Neural progenitor cell (in vitro differentiated cells): ENCODE data around the gene ATP6V0E1. TPM values are rescaled to one million over a fixed set of nuclear protein-coding genes. Genes with fewer than 3 reads are reported as not detected.

Experiments
- DNase-seq: peaks from one replicate; pipeline ENCODE4 v3.0.0-alpha.2; 2016; ENCODE audit warnings: low spot score
- H2AFZ ChIP-seq: fragments of 200-600 bp; sonication (generic); replicated peaks from 2 replicates; pipeline ENCODE4 v1.6.1; 2016; ENCODE audit warnings: antibody characterized with exemption
- H3F3A ChIP-seq: fragments of 200-600 bp; sonication (generic); 2 replicates; pipeline ENCODE4 v1.6.1; 2016; ENCODE audit warnings: antibody characterized with exemption, low read depth
- H3K27ac ChIP-seq: fragments of 200-600 bp; sonication (generic); 2 replicates; pipeline ENCODE4 v1.5.1; 2016; ENCODE audit warnings: mild to moderate bottlenecking
- H3K27me3 ChIP-seq: fragments of 200-600 bp; sonication (generic); 2 replicates; pipeline ENCODE4 v1.6.1; 2016; ENCODE audit warnings: mild to moderate bottlenecking, moderate library complexity
- H3K36me3 ChIP-seq: fragments of 200-600 bp; sonication (generic); 2 replicates; pipeline ENCODE4 v1.5.1; 2016
- H3K4me1 ChIP-seq: fragments of 200-600 bp; sonication (generic); 2 replicates; pipeline ENCODE4 v1.6.1; 2016; ENCODE audit warnings: mixed run types
- H3K4me2 ChIP-seq: fragments of 200-600 bp; sonication (generic); 2 replicates; pipeline ENCODE4 v1.6.1; 2016
- H3K4me3 ChIP-seq: fragments of 200-600 bp; sonication (generic); 2 replicates; pipeline ENCODE4 v1.5.1; 2016
- H3K79me2 ChIP-seq: fragments of 200-600 bp; sonication (generic); 2 replicates; pipeline ENCODE4 v1.6.1; 2016; ENCODE audit warnings: low read depth
- H3K9ac ChIP-seq: fragments of 200-600 bp; sonication (generic); 2 replicates; pipeline ENCODE4 v1.6.1; 2016
- H3K9me3 ChIP-seq: fragments of 200-600 bp; sonication (generic); 2 replicates; pipeline ENCODE4 v1.5.1; 2016; ENCODE audit warnings: low read depth
- H4K20me1 ChIP-seq: fragments of 200-600 bp; sonication (generic); 2 replicates; pipeline ENCODE4 v1.6.1; 2016; ENCODE audit warnings: low read depth
- H3K27ac Mint-ChIP-seq: 3 replicates; pipeline ENCODE4 v1.8.0; 2021; ENCODE audit warnings: mixed read lengths
- H3K27me3 Mint-ChIP-seq: 2 replicates; pipeline ENCODE4 v1.8.0; 2022; ENCODE audit warnings: low read depth, mild to moderate bottlenecking, inconsistent platforms, moderate library complexity, mixed read lengths; ENCODE audit not compliant: insufficient read depth
- H3K36me3 Mint-ChIP-seq: 3 replicates; pipeline ENCODE4 v1.8.0; 2021; ENCODE audit warnings: mixed read lengths
- H3K4me1 Mint-ChIP-seq: 3 replicates; pipeline ENCODE4 v1.8.0; 2021; ENCODE audit warnings: mixed read lengths
- H3K4me3 Mint-ChIP-seq: 3 replicates; pipeline ENCODE4 v1.8.0; 2021; ENCODE audit warnings: mild to moderate bottlenecking, moderate library complexity, mixed read lengths
- H3K9me3 Mint-ChIP-seq: 3 replicates; pipeline ENCODE4 v1.8.0; 2020; ENCODE audit warnings: mixed read lengths
- CTCF ChIP-seq: fragments of 200-600 bp; sonication (generic); IDR thresholded peaks from 2 replicates; pipeline ENCODE4 v1.5.1; 2017; ENCODE audit warnings: antibody characterized with exemption, mild to moderate bottlenecking
- EZH2 ChIP-seq: fragments of 200-600 bp; sonication (generic); IDR thresholded peaks from 2 replicates; pipeline ENCODE4 v1.6.1; 2017; ENCODE audit warnings: antibody characterized with exemption, mild to moderate bottlenecking, moderate library complexity
- EZH2phosphoT487 ChIP-seq: fragments of 200-600 bp; sonication (generic); IDR thresholded peaks from 2 replicates; pipeline ENCODE4 v1.6.1; 2017; ENCODE audit warnings: antibody characterized with exemption
- total RNA-seq: library from RNA; depleted of rRNA; stranded (reverse); fragments of >200 nt; gene quantifications from 2 replicates; pipeline ENCODE4 v1.2.3, GENCODE V29; 2015; ENCODE audit warnings: low replicate concordance

The ATP6V0E1 gene
- total RNA-seq, 1 donor from 2014 or later, result 72.4 TPM

GRCh38 chr5:172944741-172945140, 38.8 kb upstream of the ATP6V0E1 start:
- Histone ChIP-seq H3K79me2 (no peaks in the 10 kb centered on the region), H3K4me1 (no peaks in the 10 kb centered on the region), H3F3A (no peaks in the 10 kb centered on the region), H3K27me3 (no peaks in the 10 kb centered on the region), H3K9ac (no peak overlapping the region), H3K27ac (no peak overlapping the region), H3K9me3 (no peaks in the 10 kb centered on the region), H2AFZ (no peak overlapping the region), H3K36me3 (no peaks in the 10 kb centered on the region), H3K4me3 (no peak overlapping the region), H4K20me1 (no peaks in the 10 kb centered on the region), H3K4me2 (no peak overlapping the region)
- H3K9me3 Mint-ChIP-seq, result no peaks in the 10 kb centered on the region
- no peaks in the 10 kb centered on the region for H3K27me3 Mint-ChIP-seq
- TF ChIP-seq CTCF (no peak), EZH2 (no peak), EZH2phosphoT487 (no peak)
- H3K4me3 Mint-ChIP-seq, result no peak overlapping the region
- DNase-seq, result no peak
- peaks cover 11% of the 10 kb centered on the region for H3K4me1 Mint-ChIP-seq
- H3K27ac Mint-ChIP-seq, result no peak overlapping the region
- peaks cover 20% of the 10 kb centered on the region for H3K36me3 Mint-ChIP-seq

GRCh38 chr5:172945151-172945550, 38.4 kb upstream of the ATP6V0E1 start:
- H3F3A ChIP-seq, result no peaks in the 10 kb centered on the region
- no peak overlapping the region for H3K4me3 ChIP-seq
- TF ChIP-seq CTCF, result no peak
- TF ChIP-seq EZH2phosphoT487, result no peak
- no peak for TF ChIP-seq EZH2
- H3K4me3 Mint-ChIP-seq, result no peak overlapping the region
- H3K4me2 ChIP-seq, result no peak overlapping the region
- no peak overlapping the region for H3K9ac ChIP-seq
- no peak for DNase-seq
- no peaks in the 10 kb centered on the region for H3K9me3 ChIP-seq
- no peak overlapping the region for H3K27ac ChIP-seq
- H3K4me1 Mint-ChIP-seq, result peaks cover 7% of the 10 kb centered on the region
- H3K9me3 Mint-ChIP-seq, result no peaks in the 10 kb centered on the region
- no peaks in the 10 kb centered on the region for H3K36me3 ChIP-seq
- H3K79me2 ChIP-seq, result no peaks in the 10 kb centered on the region
- H3K27me3 ChIP-seq, result no peaks in the 10 kb centered on the region
- no peak overlapping the region for H3K27ac Mint-ChIP-seq
- H3K27me3 Mint-ChIP-seq, result no peaks in the 10 kb centered on the region
- H3K36me3 Mint-ChIP-seq, result peaks cover 20% of the 10 kb centered on the region
- H4K20me1 ChIP-seq, result no peaks in the 10 kb centered on the region
- H3K4me1 ChIP-seq, result no peaks in the 10 kb centered on the region
- H2AFZ ChIP-seq, result no peak overlapping the region

- H4K20me1 ChIP-seq, result no peaks in the 10 kb centered on the region
- H3K9me3 ChIP-seq, result no peaks in the 10 kb centered on the region
- H3K4me1 Mint-ChIP-seq, result peaks cover 4% of the 10 kb centered on the region
- H3K36me3 ChIP-seq, result no peaks in the 10 kb centered on the region
- H2AFZ ChIP-seq, result no peak overlapping the region
- H3K27ac ChIP-seq, result no peak overlapping the region
- H3K4me2 ChIP-seq, result no peak overlapping the region
- TF ChIP-seq EZH2phosphoT487 (no peak), EZH2 (no peak), CTCF (no peak)
- no peak overlapping the region for H3K4me3 ChIP-seq
- no peak for DNase-seq
- H3K27me3 ChIP-seq, result no peaks in the 10 kb centered on the region
- no peak overlapping the region for H3K9ac ChIP-seq
- H3F3A ChIP-seq, result no peaks in the 10 kb centered on the region
- no peaks in the 10 kb centered on the region for H3K27me3 Mint-ChIP-seq
- H3K4me1 ChIP-seq, result no peaks in the 10 kb centered on the region
- no peak overlapping the region for H3K4me3 Mint-ChIP-seq
- H3K36me3 Mint-ChIP-seq, result peaks cover 20% of the 10 kb centered on the region
- H3K27ac Mint-ChIP-seq, result no peak overlapping the region
- no peaks in the 10 kb centered on the region for H3K9me3 Mint-ChIP-seq
- no peaks in the 10 kb centered on the region for H3K79me2 ChIP-seq
These were observed 37.4 kb upstream of the ATP6V0E1 start for GRCh38 chr5:172946146-172946545.
